Measurements from ENCODE around the gene IKZF2. TPM values are rescaled to one million over a fixed set of nuclear protein-coding genes. Genes with fewer than 3 reads are reported as not detected.

The IKZF2 gene
- total RNA-seq, 1 donor from 2014 or later: 8.7 TPM

- intact Hi-C loops (cut with micrococcal nuclease): no loop called here
Observed at GRCh38 chr2:213101692-213102460, 49.5 kb downstream of the IKZF2 start.

GRCh38 chr2:213101109-213101508 lies 50.3 kb downstream of the IKZF2 start:
- intact Hi-C loops (cut with micrococcal nuclease): no loop called here

GRCh38 chr2:213098612-213099011 lies 52.8 kb downstream of the IKZF2 start:
- intact Hi-C loops (cut with micrococcal nuclease): no loop called here

- intact Hi-C loops (cut with micrococcal nuclease): no loop called here
Observed at GRCh38 chr2:213091765-213092164, 59.6 kb downstream of the IKZF2 start.

- intact Hi-C loops (cut with micrococcal nuclease): no loop called here
Observed at GRCh38 chr2:213090772-213091171, 60.6 kb downstream of the IKZF2 start.

- intact Hi-C loops (cut with micrococcal nuclease): no loop called here
Observed at GRCh38 chr2:213089438-213089837, 62.0 kb downstream of the IKZF2 start.

DNA sequence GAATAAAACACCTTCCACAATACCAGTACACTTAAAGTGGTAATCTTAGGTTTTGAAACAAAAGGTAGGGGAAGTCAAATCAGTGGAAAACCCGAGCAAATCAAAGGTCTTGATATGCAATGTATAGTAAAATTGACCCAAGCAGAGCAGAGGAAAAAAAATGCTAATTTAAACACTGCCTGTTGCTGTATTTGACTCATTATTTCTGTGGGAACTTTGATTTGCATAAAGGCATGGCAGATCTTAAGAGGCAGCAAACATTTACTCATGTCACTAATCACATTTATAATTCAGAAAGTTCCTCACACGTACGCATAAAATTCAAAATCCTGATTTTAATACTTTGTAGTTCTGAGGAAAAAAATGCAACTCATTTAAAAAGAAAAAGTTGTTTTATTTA lies 64.4 kb downstream of the IKZF2 start:
- intact Hi-C loops (cut with micrococcal nuclease): no loop called here

DNA sequence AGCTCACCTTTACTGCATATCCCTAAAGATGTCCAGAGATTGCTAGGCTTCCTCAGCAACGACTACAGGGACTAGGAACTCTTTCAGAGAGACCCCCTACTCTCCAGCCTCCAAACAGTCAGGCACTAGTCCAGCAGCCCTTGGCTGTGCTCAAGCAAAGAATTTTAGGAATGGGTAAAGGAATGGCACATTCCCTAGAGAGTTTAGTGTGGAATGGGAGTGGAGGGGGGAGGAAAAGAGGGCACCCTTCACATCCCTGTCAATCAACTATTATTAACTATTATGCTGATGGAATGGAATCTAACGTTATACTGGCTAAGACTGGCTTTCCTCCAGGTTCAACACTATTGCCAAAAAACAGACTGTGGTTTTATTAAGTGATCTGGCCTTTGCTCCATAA lies 64.8 kb downstream of the IKZF2 start:
- intact Hi-C loops (cut with micrococcal nuclease): no loop called here

- intact Hi-C loops (cut with micrococcal nuclease): no loop called here
Observed at GRCh38 chr2:213086050-213086449, 65.4 kb downstream of the IKZF2 start.

DNA sequence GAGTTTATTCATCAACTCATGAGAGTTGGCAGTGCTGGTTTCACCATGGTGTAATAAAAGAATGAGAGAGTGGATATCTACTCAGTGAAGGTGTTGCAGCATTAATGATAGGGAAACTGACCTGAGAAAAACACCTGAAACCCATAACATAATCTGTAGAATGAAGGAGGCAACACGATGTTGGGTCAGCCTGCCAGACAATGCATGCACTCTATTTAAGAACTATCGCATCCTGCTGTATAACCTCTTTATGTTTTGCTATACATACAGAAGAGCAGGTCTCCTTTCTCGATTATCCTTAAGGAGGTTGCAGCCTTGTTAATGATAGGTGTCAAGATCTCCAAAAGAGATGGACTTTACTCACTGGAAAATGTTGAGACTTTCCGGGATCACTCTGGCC lies 65.9 kb downstream of the IKZF2 start:
- intact Hi-C loops (cut with micrococcal nuclease): no loop called here

GRCh38 chr2:213084261-213084660 lies 67.2 kb downstream of the IKZF2 start:
- intact Hi-C loops (cut with micrococcal nuclease): no loop called here

DNA sequence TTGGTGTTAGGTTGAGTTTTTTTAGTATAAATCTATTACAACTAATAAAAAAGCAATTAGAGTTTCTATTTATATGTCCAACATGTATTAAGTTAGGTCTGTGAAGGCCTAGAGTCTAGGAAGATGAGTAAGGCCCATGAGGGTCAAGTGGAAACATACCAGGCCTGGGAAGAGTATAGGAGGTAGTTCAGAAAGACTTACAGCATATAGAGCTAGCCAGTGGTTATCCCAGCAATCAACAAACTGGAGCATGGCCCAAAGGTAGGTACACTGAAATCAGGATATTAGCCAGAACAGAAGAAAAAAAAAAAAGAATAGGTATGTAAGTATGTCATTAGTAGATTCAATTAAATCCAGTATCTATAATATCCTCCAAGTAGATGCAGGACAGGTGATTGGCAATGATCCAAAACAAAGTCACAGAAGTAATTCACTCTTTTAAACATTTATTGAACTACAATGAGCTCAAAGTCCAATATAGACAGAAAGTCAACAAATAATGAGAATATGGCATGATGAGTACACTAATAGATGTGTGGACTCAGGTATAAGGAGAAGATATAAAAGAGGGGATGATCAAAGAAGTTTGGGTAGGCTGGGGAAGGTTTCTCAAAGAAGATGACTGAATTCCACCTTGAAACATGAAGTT lies 70.3 kb downstream of the IKZF2 start:
- intact Hi-C loops (cut with micrococcal nuclease): no loop called here

DNA sequence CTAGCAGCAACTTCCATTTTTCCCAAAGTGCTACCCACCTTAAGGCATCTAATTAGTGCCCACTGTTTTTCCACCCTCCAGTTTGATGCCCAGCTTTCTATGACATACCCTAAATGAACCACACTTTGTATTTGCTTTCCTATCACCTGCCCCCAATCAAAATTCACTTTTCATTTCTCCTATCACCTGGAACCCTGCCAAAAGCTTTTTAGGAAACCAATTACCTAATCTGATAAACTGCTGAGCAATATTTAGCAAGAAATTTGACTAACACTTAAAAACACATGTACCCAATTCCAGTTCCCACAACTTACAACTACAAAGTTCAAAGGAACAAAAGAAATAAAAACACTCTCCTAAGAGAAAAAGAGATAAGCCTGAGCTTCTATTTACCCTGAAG lies 71.7 kb downstream of the IKZF2 start:
- intact Hi-C loops (cut with micrococcal nuclease): no loop called here

DNA sequence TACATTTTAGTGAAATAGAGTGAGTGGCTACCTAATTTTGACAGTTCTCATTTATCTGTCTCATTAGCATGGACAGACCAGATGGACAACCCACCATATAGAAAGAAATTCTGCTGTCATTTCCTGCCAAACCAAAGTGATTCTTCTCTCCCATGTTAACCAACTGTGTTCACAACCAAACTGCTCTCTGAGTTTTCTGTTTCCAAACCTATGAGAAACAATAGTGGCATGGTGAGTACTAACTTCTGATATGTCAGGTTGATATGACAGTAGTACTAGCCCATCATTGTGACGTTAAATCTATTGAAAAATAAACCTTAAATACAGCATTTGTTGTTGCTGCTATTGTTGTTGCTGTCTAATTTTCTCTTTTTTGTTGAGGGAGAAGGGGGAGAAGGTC lies 72.7 kb downstream of the IKZF2 start:
- intact Hi-C loops (cut with micrococcal nuclease): no loop called here

- intact Hi-C loops (cut with micrococcal nuclease): no loop called here
Observed at GRCh38 chr2:213069531-213069930, 81.9 kb downstream of the IKZF2 start.

GRCh38 chr2:213068676-213069359 lies 82.6 kb downstream of the IKZF2 start:
- intact Hi-C loops (cut with micrococcal nuclease): no loop called here

- intact Hi-C loops (cut with micrococcal nuclease): no loop called here
Observed at GRCh38 chr2:213067888-213068287, 83.5 kb downstream of the IKZF2 start.

- intact Hi-C loops (cut with micrococcal nuclease): no loop called here
Observed at GRCh38 chr2:213066443-213066743, 85.0 kb downstream of the IKZF2 start.

GRCh38 chr2:213065583-213066442 lies 85.6 kb downstream of the IKZF2 start:
- intact Hi-C loops (cut with micrococcal nuclease): no loop called here

DNA sequence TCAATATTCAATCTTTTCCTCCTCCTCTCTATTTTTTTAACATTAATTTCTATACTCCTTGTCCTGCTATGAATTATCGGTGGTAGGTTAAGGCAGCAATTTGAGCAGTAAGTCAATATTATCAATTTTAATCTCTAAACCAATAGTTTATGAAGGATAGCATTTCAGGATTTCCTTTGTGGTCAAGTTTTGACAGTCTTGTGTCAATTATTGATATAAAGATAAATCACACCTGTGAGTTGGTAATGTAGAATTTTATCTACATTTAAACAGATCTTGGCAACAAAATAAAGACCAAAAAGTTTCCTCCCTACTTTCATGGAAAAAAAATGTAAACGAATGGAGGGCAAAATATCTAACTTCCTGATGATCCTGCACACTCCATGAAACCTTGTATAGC lies 87.3 kb downstream of the IKZF2 start:
- intact Hi-C loops (cut with micrococcal nuclease): loop anchor here (5.0 kb wide), 1 partner anchor 47 kb away; no protein-coding TSS in a partner anchor

DNA sequence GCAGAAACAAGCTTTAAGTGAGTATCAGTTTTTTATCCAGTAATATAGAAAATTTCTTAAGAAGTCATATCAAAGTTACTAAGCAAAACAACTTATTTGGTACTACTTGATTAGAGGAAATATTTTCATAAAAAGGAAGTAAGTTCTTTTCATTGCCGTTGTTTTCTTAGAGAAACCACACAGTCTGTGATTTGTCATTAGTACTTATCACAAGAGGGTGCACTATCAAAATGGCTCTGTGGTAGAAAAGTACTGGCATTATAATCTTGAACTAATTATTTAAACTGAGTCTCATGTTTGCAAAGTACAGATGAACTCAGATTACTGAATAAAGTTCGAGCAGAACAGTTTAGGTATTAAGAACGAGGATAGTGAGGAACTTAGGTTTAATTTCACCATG lies 93.4 kb downstream of the IKZF2 start:
- intact Hi-C loops (cut with micrococcal nuclease): no loop called here

DNA sequence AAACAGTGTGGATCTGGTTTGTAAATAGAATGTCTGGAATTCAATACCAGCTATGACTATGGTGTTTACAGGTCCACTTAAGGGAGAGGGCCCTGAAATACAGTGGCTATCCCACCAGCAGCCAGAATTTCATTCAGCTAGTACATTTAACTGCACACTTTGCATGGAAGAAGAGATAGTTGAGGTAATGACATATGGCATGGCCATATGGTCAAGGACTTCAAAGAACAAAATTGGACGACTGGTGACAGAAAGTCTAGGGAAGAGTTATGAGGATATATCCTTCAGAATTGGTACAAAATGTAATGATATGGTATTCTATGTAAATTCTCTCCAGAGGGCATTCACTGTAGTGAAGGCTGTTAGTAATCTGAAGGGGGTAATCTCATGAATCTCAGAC lies 105.0 kb downstream of the IKZF2 start:
- intact Hi-C loops (cut with micrococcal nuclease): no loop called here
